GM19035 (cell line): ENCODE results near the gene PLD1.
A peak's percentile ranks its signal among the peaks of the same experiment; 100 is the strongest.
"Not testable (repeated sequence)": the region's sequence is repeated elsewhere in the genome, so short reads cannot be mapped to it uniquely, and the experiment has no call there.

Experiments
- ATAC-seq: cut with Tn5 transposase; IDR thresholded peaks from one replicate; pipeline ENCODE4 v1.9.1; 2021; ENCODE audit not compliant: unreplicated experiment

The PLD1 gene

DNA sequence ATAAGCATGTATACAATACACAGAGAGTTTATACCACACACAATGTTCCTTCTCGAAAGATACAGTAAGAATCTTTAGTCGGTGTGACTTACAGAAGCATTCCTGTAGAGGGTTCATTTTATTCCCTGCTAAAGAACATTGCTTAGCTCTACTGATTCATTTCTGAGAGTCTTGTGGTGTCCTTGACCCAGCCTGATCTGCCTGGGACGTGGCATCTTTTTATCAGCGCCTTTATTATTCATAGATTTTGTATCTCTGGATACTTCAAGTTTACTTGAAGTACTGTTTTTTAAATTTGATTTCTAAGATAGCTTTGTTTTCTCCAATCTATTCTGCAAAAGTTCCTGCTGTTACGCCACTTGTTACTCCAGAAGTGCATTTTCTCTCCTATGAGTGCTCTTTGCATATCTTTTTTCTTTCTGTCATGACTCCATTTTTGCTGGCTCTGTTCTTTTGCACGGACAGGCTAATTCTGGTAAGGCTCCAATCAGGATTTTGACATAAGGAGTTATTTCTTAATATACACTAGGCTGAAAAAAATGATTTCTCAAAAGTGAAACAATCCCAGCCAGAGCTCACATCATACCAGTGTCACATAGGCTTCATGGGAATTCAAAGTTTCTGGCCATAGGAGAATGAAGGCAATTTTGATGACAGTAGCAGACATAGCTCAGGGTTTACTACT lies 235.6 kb downstream of the PLD1 start:
- ATAC-seq: no peak

DNA sequence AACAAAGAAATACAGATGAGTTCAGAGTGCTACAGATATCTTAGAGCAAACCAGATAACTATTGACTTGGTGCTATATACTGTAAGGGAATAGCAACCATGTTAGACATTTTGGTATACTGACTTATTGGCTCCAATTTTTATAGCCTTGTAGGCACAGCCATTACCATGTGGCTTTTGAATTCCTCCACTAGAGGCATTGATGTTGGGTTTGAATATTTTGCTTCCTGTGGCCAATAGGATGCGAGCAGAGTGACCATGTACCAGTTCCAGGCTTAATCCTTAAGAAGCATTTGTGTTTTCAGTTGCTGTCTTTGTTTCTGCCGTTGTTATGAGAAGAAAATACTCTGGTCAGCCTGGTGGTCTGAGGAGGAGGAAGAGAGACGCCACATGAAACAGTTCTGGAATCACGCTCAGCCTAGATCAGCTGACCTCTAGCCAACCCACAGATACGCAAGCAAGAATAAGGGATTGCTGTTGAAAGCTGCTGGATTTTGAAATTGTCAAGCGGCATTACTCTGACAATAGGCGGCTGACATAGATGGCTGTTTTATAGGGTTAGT lies 240.6 kb downstream of the PLD1 start:
- ATAC-seq: no peak

DNA sequence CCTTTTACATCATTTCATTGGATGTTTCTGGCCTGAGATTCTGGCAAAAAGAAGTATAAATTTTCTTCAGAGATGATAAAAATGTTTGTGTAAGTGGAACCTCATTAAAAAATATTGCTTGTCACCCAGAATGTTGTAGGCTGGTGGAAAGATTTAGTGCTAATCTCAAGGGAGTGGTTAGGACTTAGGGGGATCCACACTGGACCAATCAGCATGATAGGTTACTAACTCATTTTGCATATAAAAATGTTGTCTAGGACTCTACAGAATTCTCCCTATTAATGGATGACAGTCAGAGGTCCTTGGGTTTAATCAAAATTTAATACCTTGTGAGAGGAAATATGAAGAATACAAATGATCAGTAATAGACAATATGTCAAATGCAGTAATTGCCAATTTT lies 241.5 kb downstream of the PLD1 start:
- no peak for ATAC-seq

DNA sequence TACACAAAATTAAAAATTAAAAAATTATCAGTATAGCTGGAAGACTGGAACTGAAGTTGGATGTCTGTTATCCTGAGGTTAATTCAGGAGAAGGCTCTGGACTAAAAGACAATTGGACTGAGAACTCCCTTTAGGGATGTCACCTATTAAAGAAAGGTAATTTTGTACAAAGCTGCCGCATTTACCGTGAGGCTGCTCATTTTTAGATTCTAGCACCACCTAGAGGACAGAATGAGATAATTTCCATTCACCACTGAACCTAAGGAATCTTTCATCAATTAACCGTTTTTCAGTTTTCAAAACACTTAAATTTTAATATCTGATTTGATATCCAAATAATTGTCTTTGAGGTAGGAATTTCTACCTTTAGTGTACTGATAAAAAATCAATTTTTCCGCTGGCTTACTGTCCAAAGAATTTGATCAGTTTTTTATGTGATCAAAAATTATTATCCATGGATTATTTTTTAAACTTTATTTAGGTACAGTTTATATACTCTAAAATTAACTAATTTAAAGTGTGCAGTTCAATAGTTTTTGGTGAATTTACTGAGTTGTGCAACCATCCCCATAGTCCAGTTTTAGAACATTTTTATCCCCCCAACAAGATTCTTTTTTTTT lies 243.4 kb downstream of the PLD1 start:
- no peak for ATAC-seq

DNA sequence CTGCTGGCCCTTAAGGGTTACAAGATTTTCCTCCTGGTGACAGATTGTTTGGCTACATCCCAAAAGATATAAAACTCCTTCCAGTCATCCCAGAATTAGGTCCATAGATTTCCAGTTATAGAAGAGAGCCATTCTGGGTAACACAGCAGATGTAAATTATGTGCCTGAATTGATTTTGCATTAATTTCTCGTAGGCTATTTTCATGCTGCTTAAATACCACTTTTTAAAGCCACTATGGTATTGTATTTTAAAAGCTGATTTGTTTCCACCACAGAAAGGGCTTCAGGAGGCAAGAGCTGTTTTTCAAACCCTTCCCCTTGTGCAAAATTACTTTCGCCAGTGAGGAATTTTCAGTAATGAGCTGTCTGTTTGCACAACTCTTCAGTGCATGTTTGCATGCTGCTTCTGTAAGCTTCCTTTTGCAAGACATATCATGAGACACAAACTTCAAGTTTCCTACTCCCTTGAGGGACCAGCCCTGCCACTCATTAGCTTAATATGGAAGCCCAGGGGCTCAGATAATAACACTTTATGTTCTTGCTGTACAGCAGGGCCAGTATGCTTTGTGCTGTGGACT lies 244.7 kb downstream of the PLD1 start:
- ATAC-seq: no peak

DNA sequence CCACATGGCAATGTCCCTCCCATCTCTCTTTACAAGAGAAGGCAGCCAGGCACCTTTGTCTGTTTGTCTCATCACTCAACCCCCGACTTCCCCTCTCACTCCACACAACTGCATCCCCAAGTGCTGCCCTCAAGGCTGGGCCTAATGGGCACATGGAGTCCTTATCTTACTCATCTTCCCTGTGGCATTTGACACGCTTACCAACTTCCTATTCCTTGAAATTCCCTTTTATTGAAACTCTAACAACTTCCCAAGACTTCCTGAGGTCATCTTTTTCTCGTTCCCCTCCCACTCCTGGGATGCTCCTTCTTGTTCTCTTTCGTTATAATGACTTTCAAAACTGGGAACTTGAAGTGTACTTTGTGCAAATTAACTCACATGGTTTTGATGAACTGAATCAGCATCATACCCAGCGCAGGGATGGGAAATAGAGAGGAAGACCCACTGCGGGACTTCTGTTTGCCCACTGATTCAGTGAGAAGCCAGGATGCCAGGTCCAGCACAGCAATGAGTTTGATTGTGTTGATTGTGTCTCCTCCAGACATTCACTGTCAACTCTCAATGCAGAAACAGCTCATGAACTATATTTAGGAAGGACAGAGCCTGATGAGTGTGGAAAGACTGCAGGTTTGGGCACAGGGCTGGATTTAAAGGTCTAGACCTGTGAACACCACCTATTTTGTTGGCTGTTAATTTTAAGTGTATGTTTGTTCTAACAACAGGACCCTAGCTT lies 245.4 kb downstream of the PLD1 start:
- no peak for ATAC-seq

DNA sequence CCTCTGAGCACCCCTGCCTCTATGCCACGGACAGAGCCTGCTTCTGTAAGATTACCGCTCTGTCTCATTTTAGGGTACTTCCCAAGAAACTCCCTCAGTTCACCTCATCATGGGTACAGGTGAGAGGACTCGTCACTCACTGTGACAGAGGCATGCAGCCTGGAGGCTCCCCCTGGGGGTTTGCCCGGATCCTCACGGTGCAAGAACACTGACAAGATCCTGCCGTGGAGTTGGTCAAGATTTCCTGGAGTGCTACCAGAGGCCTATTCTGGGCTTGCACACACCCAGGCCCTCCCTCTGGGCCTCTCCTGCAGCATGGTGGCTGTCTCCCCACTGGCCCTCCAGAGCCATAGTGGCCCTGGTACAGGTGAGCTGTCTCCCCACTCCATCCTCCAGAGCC lies 247.0 kb downstream of the PLD1 start:
- ATAC-seq: no peak

DNA sequence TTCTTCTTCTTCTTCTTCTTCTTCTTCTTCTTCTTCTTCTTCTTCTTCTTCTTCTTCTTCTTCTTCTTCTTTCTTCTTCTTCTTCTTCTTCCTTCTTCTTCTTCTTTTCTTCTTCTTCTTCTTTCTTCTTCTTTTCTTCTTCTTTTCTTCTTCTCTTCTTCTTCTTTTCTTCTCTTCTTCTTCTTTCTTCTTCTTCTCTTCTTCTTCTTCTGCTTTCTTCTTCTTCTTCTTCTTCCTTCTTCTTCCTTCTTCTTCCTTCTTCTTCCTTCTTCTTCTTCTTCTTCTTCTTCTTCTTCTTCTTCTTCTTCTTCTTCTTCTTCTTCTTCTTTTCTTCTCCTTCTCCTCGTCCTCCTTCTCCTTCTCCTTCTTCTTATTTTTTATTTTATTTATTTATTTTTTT lies 247.8 kb downstream of the PLD1 start:
- ATAC-seq: not testable (repeated sequence)

DNA sequence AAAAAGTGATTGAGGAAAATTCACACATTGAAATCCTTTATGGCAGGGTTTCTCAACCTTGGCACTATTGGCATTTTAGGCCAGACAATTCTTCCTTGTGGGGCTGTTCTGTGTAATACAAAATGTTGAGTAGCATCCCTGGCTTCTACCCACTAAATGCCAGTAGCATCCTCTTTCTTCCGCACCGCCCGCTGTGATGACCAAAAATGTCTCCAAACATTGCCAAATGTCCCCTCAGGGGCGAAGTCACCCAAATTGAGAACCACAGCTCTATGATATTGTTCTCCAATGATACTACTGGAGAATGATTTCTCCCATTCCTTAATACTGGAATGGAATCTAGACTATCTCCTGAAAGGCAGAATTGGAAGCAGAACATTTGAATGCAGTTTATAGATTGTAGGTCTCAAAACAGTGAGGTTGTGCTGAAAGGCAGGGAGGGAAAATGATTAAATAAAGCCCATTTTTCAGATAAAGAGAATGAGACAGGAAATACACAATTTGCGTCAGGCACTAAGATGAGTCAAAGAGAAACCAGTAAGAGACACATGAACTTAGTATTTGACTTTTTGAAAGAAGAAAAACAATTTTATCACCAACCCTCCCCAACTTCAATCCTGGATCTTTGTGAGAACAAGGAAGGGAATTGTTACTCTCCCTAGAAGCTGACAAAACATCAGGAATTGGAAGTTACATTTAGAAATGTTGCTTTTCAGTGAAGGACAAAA lies 248.5 kb downstream of the PLD1 start:
- ATAC-seq: peak; percentile 71

DNA sequence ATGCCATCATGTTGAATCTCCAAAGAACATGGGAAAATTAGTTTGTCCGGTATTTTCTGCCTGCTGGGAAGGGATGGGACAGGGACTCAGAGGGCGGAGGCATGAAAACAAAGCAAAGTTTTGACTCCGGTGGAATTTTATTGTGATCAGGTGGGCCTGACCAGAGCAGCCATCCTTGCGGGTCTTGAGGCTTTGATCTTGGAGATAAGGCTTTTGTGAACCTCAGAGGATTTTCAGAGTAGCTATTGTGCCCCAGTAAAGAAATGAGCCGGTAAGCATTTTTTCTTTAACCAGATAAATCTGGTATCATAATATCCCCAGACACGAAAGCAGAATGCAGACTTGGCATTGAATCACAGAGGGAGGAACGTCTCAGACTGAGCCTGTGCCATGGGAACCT lies 250.7 kb downstream of the PLD1 start:
- no peak for ATAC-seq

DNA sequence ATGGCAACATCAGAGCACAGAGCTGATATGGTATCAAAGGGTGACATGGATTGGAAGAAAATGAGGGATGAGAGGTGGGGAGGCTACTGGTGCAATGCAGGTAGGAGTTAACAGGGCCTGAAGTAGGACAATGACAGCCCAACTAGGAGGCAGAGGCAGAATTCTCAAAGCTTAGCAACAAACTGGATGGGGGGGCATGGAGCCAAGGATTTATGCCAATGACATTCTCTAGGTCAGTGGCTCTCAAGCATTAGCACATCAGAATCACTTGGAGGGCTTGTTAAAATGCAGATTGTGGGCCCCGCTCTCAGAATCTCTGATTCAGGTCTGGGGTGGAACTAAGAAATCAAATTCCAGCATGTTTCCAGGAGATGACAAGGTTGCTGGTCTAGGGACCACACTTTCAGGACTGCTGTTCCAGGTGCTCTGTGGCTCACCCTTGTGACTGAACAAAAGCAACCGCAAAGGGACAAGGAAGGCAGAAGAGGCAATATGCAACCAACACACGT lies 252.0 kb downstream of the PLD1 start:
- no peak for ATAC-seq

DNA sequence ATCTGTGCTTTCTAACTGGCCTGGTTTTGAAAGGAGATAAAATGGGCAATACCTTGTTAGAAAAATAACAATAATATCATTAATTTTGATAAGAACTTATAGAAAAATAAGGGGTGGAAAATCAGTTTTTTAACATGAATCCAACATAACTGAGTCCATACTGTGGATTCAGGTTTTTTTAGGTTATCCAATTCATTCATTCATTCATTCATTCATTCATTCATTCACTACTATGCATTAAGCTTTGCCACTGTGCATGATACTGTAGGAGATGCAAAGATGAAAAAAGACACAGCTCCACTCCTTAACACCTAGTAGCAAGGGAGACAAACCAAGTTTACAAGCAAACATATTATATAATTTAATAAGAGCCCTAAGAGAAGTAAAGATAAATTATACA lies 253.1 kb downstream of the PLD1 start:
- no peak for ATAC-seq

DNA sequence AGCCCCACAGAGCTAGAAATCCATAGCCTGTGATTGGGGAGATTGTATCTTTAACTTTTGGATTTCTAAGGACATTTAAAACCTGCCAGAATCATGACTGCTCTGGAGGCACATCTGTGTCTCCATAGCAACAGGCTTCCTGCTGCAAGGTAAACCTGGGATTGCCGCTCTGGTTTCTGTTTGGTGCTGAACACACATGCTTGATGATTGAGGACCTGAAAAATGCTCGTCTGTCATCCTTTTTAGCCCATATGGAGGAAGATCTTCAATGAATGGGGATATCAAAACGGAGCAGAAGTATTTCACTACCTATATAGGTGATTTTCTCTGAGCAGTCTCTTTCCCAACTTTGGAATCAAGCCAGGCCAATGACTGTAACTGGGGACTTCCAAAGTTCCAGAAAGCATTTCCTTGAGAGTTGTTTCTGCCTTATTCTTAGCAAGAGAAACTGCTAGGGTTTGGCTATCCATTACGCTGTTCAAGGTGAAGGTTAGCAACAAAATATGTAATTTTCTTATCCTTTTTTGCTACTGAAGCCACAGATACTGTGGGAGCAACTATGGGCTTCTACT lies 253.6 kb downstream of the PLD1 start:
- no peak for ATAC-seq

DNA sequence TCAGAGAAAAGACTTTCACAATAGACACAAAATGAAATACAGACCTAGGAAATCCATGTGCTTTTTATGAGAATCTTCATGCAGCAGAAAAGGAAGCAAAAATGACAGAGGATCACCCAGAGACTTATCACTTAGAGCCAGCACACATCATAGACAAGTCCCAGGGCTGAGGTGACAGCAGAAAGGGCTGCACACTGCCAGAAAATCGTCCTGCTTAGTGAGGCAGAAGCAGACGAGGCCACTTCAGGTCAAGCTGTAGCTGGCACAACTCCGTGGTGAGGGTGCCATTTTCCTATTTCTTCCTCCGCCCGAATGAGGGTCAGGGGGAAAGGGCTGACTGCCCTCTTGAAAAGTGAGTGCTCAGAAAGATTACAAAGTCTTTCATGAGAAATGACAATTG lies 254.1 kb downstream of the PLD1 start:
- no peak for ATAC-seq

DNA sequence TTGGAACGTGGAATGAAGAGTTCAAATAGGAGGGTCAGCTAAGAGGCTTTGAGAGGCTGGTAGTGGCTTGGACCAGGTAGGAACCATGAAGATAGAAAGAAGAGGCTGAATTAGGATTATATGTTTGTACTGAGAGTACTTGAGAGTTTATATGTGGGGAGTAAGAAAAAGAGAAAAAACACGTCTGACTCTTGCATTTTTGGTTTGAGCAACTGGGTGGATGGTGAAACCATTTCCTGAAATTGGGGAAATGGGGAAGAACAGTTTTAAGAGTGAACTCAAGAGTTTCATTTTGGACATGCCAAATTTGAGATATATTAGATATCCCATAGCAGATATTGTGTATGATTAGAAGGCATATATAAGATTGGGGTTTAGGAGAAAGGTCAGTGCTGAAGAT lies 257.2 kb downstream of the PLD1 start:
- ATAC-seq: no peak

DNA sequence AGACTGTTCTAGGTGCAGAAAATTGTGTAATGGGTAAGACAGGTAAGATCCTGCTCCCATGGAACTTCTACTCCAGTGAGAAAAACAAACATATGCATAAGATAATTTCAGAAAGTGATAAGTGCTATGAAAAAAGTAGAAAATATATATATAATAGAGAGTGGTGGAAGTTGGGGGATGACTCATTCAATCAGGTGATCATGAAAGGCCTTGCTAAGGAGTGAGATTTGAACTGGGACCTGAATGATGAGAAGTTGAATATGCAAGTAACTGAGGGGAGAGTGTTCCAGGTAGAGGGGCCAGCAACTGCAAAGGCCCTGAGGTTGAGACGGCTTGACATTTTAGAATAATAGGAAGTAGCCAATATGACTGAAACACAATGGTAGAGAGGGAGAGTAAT lies 257.8 kb downstream of the PLD1 start:
- ATAC-seq: no peak

DNA sequence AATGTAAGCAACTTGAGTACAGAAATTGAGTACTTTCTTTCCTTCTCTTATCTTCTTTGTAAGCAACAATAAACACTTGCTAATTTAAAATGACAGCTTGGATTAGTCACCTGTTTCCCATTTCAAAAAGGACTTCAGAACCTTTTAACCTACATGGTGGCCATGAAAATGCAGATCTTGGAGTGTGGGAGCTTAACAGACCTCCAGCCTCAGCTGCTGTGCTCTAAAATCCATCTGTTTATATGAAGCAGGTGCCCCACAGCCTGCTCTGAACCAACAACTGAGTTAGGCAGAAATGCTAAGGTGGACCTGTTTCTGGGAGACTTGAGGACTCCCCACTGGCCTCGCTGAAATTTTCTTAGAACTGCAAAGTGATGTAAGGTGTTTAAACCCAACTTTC lies 259.0 kb downstream of the PLD1 start:
- ATAC-seq: no peak
